Astrocyte (in vitro differentiated cells and primary cell): ENCODE measurements around the gene NEURL1. TPM values are rescaled to one million over a fixed set of nuclear protein-coding genes. Genes with fewer than 3 reads are reported as not detected.
A peak's percentile ranks its signal among the peaks of the same experiment; 100 is the strongest.
"Not testable (repeated sequence)": the region's sequence is repeated elsewhere in the genome, so short reads cannot be mapped to it uniquely, and the experiment has no call there.

ENCODE experiments used
- DNase-seq: peaks from one replicate; pipeline ENCODE4 v3.0.0-alpha.2; 2010; ENCODE audit warnings: low read depth
- FAIRE-seq: peaks from 2 replicates; lab custom pipeline; 2011; peaks lifted over from hg19 to GRCh38; lab: Jason Lieb, UNC
- H2AFZ ChIP-seq: 2 replicates; pipeline ENCODE4 v1.6.0; 2012; ENCODE audit warnings: low read depth, low read length, inconsistent platforms
- H3K27ac ChIP-seq: 2 replicates; pipeline ENCODE4 v1.5.1; 2011; ENCODE audit warnings: low read depth, low read length, inconsistent platforms
- H3K27me3 ChIP-seq: 2 replicates; pipeline ENCODE4 v1.6.0; 2011; ENCODE audit warnings: low read length, inconsistent platforms; ENCODE audit not compliant: insufficient read depth
- H3K36me3 ChIP-seq: 2 replicates; pipeline ENCODE4 v1.5.1; 2011; ENCODE audit warnings: low read length, inconsistent platforms; ENCODE audit not compliant: insufficient read depth
- H3K4me1 ChIP-seq: 2 replicates; pipeline ENCODE4 v1.5.1; 2011; ENCODE audit warnings: low read length, inconsistent platforms; ENCODE audit not compliant: insufficient read depth
- H3K4me2 ChIP-seq: 2 replicates; pipeline ENCODE4 v1.6.0; 2012; ENCODE audit warnings: low read length, inconsistent platforms
- H3K4me3 ChIP-seq: 2 replicates; pipeline ENCODE4 v1.5.1; 2011; ENCODE audit warnings: low read depth, mild to moderate bottlenecking, low read length, inconsistent platforms; ENCODE audit not compliant: insufficient read depth
- H3K79me2 ChIP-seq: 2 replicates; pipeline ENCODE4 v1.6.0; 2012; ENCODE audit warnings: mild to moderate bottlenecking, low read length, inconsistent platforms; ENCODE audit not compliant: insufficient read depth
- H3K9ac ChIP-seq: 2 replicates; pipeline ENCODE4 v1.6.0; 2012; ENCODE audit warnings: mild to moderate bottlenecking, low read length, inconsistent platforms
- H3K9me3 ChIP-seq: 2 replicates; pipeline ENCODE4 v1.5.1; 2012; ENCODE audit warnings: low read depth, mild to moderate bottlenecking, low read length, inconsistent platforms; ENCODE audit not compliant: insufficient read depth
- H4K20me1 ChIP-seq: 2 replicates; pipeline ENCODE4 v1.6.0; 2012; ENCODE audit warnings: low read length, inconsistent platforms; ENCODE audit not compliant: insufficient read depth
- H3K27ac Mint-ChIP-seq: one replicate; pipeline ENCODE4 v1.8.0; 2021; ENCODE audit warnings: mild to moderate bottlenecking, mixed read lengths; ENCODE audit not compliant: unreplicated experiment
- H3K27me3 Mint-ChIP-seq: one replicate; pipeline ENCODE4 v1.8.0; 2021; ENCODE audit warnings: low read depth, mixed read lengths; ENCODE audit not compliant: unreplicated experiment
- H3K36me3 Mint-ChIP-seq: one replicate; pipeline ENCODE4 v1.8.0; 2021; ENCODE audit warnings: low read depth, mixed read lengths; ENCODE audit not compliant: unreplicated experiment
- H3K4me1 Mint-ChIP-seq: one replicate; pipeline ENCODE4 v1.8.0; 2021; ENCODE audit warnings: low read depth, mixed read lengths; ENCODE audit not compliant: unreplicated experiment
- H3K4me3 Mint-ChIP-seq: one replicate; pipeline ENCODE4 v1.8.0; 2021; ENCODE audit warnings: mild to moderate bottlenecking, moderate library complexity, mixed read lengths; ENCODE audit not compliant: unreplicated experiment
- H3K9me3 Mint-ChIP-seq: one replicate; pipeline ENCODE4 v1.8.0; 2021; ENCODE audit warnings: mild to moderate bottlenecking, mixed read lengths; ENCODE audit not compliant: unreplicated experiment
- CTCF ChIP-seq: IDR thresholded peaks from 2 replicates; pipeline ENCODE4 v1.5.1; 2011; ENCODE audit warnings: low read depth, mild to moderate bottlenecking, inconsistent platforms, low read length, moderate library complexity; ENCODE audit not compliant: insufficient read depth
- EZH2 ChIP-seq: IDR thresholded peaks from 2 replicates; pipeline ENCODE4 v1.6.1; 2012; ENCODE audit warnings: mild to moderate bottlenecking, low read length, inconsistent platforms; ENCODE audit not compliant: insufficient read depth
- total RNA-seq: library from RNA; stranded (reverse); gene quantifications from 2 replicates; pipeline ENCODE4 v1.2.1, GENCODE V29; 2021

NEURL1 gene
- total RNA-seq, 1 donor from 2014 or later: 1.5 TPM

GRCh38 chr10:103630156-103630555, 136.7 kb downstream of the NEURL1 start:
- Histone ChIP-seq H3K4me2 (no peak overlapping the region), H3K27me3 (no peaks in the 10 kb centered on the region), H3K27ac (no peak overlapping the region), H3K4me3 (no peak overlapping the region), H3K4me1 (no peaks in the 10 kb centered on the region), H3K79me2 (peaks cover 6% of the 10 kb centered on the region), H3K36me3 (peaks cover 3% of the 10 kb centered on the region), H3K9me3 (no peaks in the 10 kb centered on the region), H2AFZ (no peak overlapping the region), H4K20me1 (peaks cover 29% of the 10 kb centered on the region), H3K9ac (no peak overlapping the region)
- FAIRE-seq (no peak), DNase-seq (no peak)
- Mint-ChIP-seq H3K27me3 (peaks cover 3% of the 10 kb centered on the region), H3K4me1 (peaks cover 2% of the 10 kb centered on the region), H3K36me3 (peaks cover 32% of the 10 kb centered on the region), H3K9me3 (peaks cover 2% of the 10 kb centered on the region), H3K4me3 (no peak overlapping the region), H3K27ac (no peak overlapping the region)
- TF ChIP-seq EZH2: no peak
- TF ChIP-seq CTCF: no peak

GRCh38 chr10:103632247-103632642, 138.7 kb downstream of the NEURL1 start:
- Mint-ChIP-seq H3K36me3 (peaks cover 25% of the 10 kb centered on the region), H3K4me3 (no peak overlapping the region), H3K27me3 (peaks cover 3% of the 10 kb centered on the region), H3K9me3 (peaks cover 2% of the 10 kb centered on the region), H3K27ac (peak overlapping the region; percentile 34), H3K4me1 (peaks cover 5% of the 10 kb centered on the region)
- Histone ChIP-seq H3K27me3 (no peaks in the 10 kb centered on the region), H3K36me3 (no peaks in the 10 kb centered on the region), H3K9me3 (no peaks in the 10 kb centered on the region), H3K4me3 (no peak overlapping the region), H3K9ac (no peak overlapping the region), H2AFZ (no peak overlapping the region), H3K4me2 (no peak overlapping the region), H4K20me1 (peaks cover 42% of the 10 kb centered on the region), H3K27ac (no peak overlapping the region), H3K4me1 (peaks cover 6% of the 10 kb centered on the region), H3K79me2 (peaks cover 6% of the 10 kb centered on the region)
- no peak for TF ChIP-seq EZH2
- no peak for TF ChIP-seq CTCF
- FAIRE-seq: no peak
- DNase-seq: no peak

DNA sequence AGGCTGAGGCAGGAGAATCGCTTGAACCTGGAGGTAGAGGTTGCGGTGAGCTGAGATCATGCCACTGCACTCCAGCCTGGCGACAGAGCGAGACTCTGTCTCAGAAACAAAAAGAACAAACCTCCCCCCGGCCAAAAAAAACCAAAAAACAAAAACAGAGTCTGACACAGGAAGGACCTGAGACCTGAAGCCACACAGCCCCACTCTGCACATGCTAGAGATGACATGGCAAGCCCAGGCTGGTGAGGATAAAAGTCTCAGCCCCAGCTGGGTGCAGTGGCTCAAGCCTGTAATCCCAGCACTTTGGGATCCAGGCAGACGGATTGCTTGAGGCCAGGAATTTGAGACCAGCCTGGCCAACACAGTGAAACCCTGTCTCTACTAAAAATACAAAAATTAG, 139.4 kb downstream of the NEURL1 start:
- not testable (repeated sequence) for H3K27me3 Mint-ChIP-seq, H3K4me1 Mint-ChIP-seq, H3K27ac Mint-ChIP-seq, H3K9me3 Mint-ChIP-seq, H3K79me2 ChIP-seq, H3K9me3 ChIP-seq, H3K36me3 ChIP-seq, H3K4me3 Mint-ChIP-seq, H3K4me3 ChIP-seq, H3K4me2 ChIP-seq, FAIRE-seq, H3K9ac ChIP-seq, DNase-seq, H2AFZ ChIP-seq, H3K27me3 ChIP-seq, H3K27ac ChIP-seq
- Histone ChIP-seq H4K20me1 (peaks cover 47% of the 10 kb centered on the region), H3K4me1 (peaks cover 12% of the 10 kb centered on the region)
- peaks cover 19% of the 10 kb centered on the region for H3K36me3 Mint-ChIP-seq
